GM21360 (cell line): ENCODE data around the gene DYNLT4.
"Not testable (repeated sequence)": the region's sequence is repeated elsewhere in the genome, so short reads cannot be mapped to it uniquely, and the experiment has no call there.

ENCODE experiments used
- ATAC-seq: cut with Tn5 transposase; IDR thresholded peaks from one replicate; pipeline ENCODE4 v1.9.1; 2021; ENCODE audit warnings: mild to moderate bottlenecking, moderate library complexity; ENCODE audit not compliant: unreplicated experiment

DYNLT4 gene

DNA sequence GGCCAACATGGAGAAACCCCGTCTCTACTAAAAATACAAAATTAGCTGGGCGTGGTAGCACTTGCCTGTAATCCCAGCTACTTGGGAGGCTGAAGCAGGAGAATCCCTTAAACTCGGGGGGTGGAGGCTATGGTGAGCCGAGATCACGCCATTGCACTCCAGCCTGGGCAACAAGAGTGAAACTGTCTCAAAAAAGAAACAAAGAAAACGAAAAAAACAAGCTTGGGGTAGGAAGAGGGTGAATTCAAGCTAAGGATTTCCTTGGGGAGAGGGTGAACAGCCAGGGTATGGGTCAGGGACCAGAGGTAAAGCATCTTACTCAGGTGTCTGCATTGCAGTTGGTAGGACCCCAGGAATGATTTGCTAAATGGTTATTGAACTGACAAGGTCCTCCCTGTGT lies 40.7 kb downstream of the DYNLT4 start:
- ATAC-seq, result not testable (repeated sequence)

DNA sequence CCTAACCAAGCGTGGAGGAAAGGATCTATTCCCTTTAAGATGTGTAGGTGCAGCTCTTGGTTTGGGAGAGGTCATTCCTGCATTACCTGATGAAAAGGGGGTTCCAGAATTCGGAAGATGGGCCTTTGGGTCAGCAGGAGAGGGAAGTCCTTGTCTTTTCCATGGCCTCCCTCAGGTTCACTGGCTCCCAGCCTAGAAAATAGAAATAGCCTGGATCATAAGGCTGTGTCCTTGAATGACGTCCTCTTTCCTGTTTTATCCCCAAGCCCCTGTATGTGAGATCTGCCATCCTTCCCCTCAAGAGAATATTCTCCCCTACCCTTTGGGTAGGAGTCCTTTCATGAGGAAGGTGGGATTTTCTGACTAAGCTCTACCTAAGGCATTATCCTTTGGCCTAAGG lies 46.3 kb downstream of the DYNLT4 start:
- ATAC-seq, result no peak

DNA sequence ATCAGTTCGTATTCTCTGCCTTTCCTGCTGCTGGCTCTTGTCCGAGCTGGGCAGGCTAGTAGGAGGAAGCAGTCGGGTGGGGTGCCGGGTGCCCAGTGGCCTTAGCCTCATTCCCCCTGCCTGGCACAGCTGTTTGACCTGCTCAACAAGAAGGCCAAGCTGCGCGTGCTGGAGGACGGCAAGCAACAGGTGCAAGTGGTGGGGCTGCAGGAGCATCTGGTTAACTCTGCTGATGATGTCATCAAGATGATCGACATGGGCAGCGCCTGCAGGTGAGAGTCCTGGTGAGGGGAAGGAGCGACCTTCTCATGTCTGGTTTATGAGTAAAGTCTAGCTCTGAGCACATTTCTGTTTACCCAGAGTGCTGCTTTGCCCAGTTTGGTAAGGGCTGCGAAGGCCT lies 48.1 kb downstream of the DYNLT4 start:
- ATAC-seq, result no peak

DNA sequence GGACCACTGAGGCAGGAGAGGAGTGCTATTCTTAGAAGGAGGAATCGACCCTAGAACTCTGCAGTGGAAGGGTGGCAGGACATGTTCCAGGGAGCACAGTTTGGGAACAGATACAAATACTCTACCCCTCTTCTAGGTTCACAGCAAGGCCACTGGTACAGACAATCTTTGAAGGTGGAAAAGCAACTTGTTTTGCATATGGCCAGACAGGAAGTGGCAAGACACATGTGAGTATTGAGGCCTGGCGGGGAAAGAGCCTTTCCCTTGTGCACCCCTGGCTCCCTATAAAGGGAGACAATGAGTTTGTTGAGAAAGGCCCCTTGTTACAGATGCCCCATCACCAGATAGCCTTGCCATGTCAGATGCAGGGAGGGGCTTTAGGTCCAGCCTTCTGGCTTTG lies 49.7 kb downstream of the DYNLT4 start:
- ATAC-seq, result no peak
